OCI-LY3 (cell line): ENCODE measurements around the gene SV2B.

Experiments
- EZH2phosphoT487 ChIP-seq: fragments of 200-600 bp; shearing (Covaris generic); IDR thresholded peaks from 2 replicates; pipeline ENCODE4 v1.6.1; 2018; ENCODE audit warnings: antibody characterized with exemption, mixed run types, low read depth
- TF ChIP-seq, protein P1 (sequence below): fragments of 200-600, 300-600 bp; sonication (generic); IDR thresholded peaks from 2 replicates; pipeline ENCODE4 v1.5.1; 2014; ENCODE audit warnings: antibody characterized with exemption, low read length, low read depth

DNA sequence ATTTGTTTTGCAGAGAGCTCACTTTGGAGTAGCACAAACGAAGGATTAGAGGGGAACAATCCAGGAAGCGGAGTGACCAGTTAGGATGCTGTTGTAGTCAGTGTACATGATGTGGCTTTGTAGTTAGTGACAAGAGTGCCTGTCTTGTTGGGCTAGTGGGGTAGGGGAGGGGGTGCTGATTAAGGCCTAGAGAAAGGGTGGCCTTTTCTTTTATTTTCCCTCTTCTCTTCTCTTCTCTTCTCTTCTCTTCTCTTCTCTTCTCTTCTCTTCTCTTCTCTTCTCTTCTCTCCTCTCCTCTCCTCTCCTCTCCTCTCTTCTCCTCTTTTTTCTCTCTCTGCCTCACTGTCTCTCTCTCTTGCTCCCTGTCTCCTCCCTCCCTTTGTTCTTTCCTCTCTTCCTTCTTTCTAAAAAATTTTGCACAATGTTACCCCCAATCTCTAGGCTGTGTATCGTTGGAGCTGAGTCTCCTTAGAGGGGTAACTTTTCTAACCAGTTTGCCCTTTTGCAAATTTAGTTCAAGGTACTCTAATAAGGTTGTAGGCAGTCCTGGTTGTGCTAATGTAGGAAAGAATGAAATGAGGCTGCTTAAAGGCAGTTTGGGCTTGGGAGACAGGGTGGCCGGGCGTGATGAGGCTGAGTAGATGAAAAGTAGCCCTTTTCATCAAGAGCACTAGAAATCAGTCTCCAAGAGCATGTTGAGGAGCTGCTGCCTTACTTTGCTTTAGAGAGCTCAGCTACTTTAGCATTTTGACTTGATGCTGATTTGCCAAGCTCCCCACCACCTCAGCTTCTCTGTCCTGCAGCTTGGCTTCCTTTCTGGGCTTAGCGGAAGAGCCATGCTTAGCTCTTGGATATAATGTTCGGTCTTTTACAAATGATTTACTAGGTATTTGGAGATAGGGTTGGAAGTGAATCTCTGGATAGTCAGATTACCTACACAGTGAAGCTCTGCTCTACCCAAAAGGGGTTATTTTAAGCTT is 58.6 kb downstream of the SV2B start:
- TF ChIP-seq, protein P1, sequence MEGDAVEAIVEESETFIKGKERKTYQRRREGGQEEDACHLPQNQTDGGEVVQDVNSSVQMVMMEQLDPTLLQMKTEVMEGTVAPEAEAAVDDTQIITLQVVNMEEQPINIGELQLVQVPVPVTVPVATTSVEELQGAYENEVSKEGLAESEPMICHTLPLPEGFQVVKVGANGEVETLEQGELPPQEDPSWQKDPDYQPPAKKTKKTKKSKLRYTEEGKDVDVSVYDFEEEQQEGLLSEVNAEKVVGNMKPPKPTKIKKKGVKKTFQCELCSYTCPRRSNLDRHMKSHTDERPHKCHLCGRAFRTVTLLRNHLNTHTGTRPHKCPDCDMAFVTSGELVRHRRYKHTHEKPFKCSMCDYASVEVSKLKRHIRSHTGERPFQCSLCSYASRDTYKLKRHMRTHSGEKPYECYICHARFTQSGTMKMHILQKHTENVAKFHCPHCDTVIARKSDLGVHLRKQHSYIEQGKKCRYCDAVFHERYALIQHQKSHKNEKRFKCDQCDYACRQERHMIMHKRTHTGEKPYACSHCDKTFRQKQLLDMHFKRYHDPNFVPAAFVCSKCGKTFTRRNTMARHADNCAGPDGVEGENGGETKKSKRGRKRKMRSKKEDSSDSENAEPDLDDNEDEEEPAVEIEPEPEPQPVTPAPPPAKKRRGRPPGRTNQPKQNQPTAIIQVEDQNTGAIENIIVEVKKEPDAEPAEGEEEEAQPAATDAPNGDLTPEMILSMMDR: no peak
- no peak for TF ChIP-seq EZH2phosphoT487
